Right cardiac atrium (tissue), 5 donors: Measurements from ENCODE around the gene CEACAM16. TPM values are rescaled to one million over a fixed set of nuclear protein-coding genes. Genes with fewer than 3 reads are reported as not detected.

Experiments used
- ATAC-seq, 2 donors: fragments of 200-7000 bp; cut with Tn5 transposase; one replicate each; pipeline versions ENCODE4 v1.8.0 to v1.9.1; 2020; ENCODE audit warnings: moderate library complexity in 2 of 2, mild to moderate bottlenecking in 1 of 2
- DNase-seq, 3 donors: peaks; one replicate each; pipeline ENCODE4 v3.0.0-alpha.2; 2020
- H3K27ac ChIP-seq: one replicate; pipeline ENCODE4 v1.5.1; 2013; ENCODE audit warnings: mild to moderate bottlenecking, low read length, control low read depth, moderate library complexity
- H3K27me3 ChIP-seq: one replicate; pipeline ENCODE4 v1.6.1; 2013; ENCODE audit not compliant: control insufficient read depth, insufficient read depth
- H3K4me1 ChIP-seq: one replicate; pipeline ENCODE4 v1.6.1; 2013; ENCODE audit warnings: low read length; ENCODE audit not compliant: control insufficient read depth, insufficient read depth
- H3K4me3 ChIP-seq: one replicate; pipeline ENCODE4 v1.5.1; 2013; ENCODE audit warnings: low read length, control low read depth
- H3K9me3 ChIP-seq: one replicate; pipeline ENCODE4 v1.6.1; 2013; ENCODE audit warnings: low read length; ENCODE audit not compliant: control insufficient read depth
- WGBS: extraction: QIAGEN DNeasy Blood & Tissue Kit; methylation state at CpG from one replicate; pipeline ENCODE4 v1.1.7; 2013; 5-methylcytosine and 5-hydroxymethylcytosine counted together
- intact Hi-C, 4 donors: fragments of 100-400 bp; cut with DNase I; formaldehyde crosslinking; loops; one replicate each; pipeline versions ENCODE4 v1.11.0 to v1.14.0; 2022 to 2023
- long read RNA-seq, 4 donors: library from polyadenylated mRNA; unstranded; transcript quantifications; one replicate each; pipeline ENCODE4 v2.0.0, GENCODE V29; 2020 to 2021
- polyA plus RNA-seq: library from polyadenylated mRNA; stranded (reverse); fragments of 200-250 nt; gene quantifications from one replicate; pipeline ENCODE4 v1.2.3, GENCODE V29; 2013
- total RNA-seq, 4 donors: library from RNA; stranded (reverse); fragmentation: NEBNext Ultra II Directional; extraction: Animal tissue kit (Norgen Biotek cat#: 25700); gene quantifications; one replicate each; pipeline ENCODE4 v1.2.1, GENCODE V29; 2021
- donor health status: healthy with polysubstance abuse.
- donor health status: DM: no; HTN: yes; CAD: no.
- donor health status: DM: no; HTN: no; CAD: no.
- donor health status: DM: no; HTN: yes; CAD: no; lungs with severe emphysema.
- donor health status: DM: yes; HTN: yes; CAD: no.

The CEACAM16 gene, protein sequence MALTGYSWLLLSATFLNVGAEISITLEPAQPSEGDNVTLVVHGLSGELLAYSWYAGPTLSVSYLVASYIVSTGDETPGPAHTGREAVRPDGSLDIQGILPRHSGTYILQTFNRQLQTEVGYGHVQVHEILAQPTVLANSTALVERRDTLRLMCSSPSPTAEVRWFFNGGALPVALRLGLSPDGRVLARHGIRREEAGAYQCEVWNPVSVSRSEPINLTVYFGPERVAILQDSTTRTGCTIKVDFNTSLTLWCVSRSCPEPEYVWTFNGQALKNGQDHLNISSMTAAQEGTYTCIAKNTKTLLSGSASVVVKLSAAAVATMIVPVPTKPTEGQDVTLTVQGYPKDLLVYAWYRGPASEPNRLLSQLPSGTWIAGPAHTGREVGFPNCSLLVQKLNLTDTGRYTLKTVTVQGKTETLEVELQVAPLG
- total RNA-seq = not detected
- polyA plus RNA-seq = not detected
- long read RNA-seq, donor 1 = 0 reads
- long read RNA-seq, donor 2 = 0 reads
- long read RNA-seq, donor 3 = 0 reads
- long read RNA-seq, donor 4 = 0 reads

DNA sequence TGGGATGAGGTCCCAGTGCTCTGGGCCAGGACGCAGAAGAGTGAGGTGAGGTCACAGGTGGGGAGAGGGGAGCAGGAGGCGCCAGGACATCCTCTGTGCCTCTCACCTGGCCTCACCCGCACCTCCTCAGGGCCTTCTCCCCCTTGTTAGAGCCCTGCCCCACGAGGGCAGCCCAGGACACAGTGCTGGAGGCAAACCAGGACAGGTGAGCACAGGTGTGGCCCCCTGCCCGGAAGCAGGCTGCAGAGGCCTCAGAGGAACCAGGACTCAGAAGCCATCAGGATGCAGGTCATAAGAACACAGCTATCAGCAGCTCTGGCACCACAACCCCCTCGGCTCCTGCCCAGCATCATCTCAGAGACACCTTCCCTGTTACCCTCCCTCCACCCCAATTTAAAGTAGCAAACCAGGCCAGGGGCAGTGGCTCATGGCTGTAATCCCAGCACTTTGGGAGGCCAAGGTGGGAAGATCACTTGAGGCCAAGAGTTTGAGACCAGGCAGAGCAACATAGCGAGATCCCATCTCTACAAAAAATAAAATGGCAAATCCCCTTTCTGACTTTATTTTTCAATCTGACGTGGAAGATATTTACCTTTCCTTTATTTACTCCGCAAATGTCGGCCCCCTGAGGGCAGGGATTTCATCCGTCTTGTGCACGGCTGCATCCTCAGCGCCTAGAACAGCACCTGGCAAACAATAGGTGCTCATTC is at the start of gene CEACAM16:
TSS of gene CEACAM16 (plus strand) at position 660 of the 710 bp plus-strand sequence. CDS start 2,306 bp downstream, outside the sequence.
- no peaks in the 10 kb centered on the region for H3K9me3 ChIP-seq
- no peaks in the 10 kb centered on the region for H3K4me1 ChIP-seq
- 83% methylated on average over 13 of the region's 13 CpGs for WGBS
- intact Hi-C loops = no loop called here
- no peaks in the 10 kb centered on the region for H3K27me3 ChIP-seq
- no peak within 1 kb of the TSS for H3K27ac ChIP-seq
- ATAC-seq (no peak), DNase-seq (peak in 1 of 3 donors; percentile 20)
- H3K4me3 ChIP-seq = no peak within 1 kb of the TSS

DNA sequence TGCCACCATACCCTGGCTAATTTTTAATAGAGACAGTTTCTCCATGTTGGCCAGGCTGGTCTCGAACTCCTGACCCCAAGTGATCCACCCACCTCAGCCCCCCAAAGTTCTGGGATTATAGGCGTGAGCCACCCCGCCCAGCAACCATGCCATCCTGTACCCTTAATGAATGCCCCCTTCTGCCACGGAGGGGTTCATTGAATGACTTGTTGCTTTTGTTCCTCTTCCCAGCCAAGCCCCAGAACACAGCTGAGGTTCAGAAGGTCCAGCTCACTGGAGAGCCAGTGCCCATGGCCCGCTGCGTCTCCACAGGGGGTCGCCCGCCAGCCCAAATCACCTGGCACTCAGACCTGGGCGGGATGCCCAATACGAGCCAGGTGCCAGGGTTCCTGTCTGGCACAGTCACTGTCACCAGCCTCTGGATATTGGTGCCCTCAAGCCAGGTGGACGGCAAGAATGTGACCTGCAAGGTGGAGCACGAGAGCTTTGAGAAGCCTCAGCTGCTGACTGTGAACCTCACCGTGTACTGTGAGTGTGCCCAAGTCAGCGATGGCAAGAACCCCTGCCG is 49.3 kb upstream of the CEACAM16 start:
- peaks cover 18% of the 10 kb centered on the region for H3K4me1 ChIP-seq

DNA sequence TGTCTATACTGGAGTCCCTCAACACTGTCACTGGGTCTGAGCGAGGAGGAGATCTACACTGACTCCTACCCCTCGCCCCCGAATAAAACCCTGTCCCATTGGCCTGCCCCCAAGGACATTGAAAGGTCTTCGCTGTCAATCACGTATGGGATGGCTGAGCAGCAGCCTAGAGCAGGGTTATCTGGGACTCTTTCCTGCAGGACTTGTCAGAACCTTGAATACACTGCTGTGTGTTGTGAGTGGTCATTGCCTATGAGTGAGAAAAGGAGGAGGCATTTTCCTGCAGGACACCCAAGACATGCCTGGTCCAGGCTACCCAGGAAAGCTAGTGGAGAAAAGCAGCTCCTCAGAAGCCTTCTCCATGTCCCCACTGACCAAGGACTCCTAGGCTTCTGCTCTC is 45.6 kb upstream of the CEACAM16 start:
- Histone ChIP-seq H3K27me3 (no peaks in the 10 kb centered on the region), H3K4me3 (no peak overlapping the region), H3K4me1 (peaks cover 5% of the 10 kb centered on the region), H3K9me3 (no peaks in the 10 kb centered on the region), H3K27ac (no peak overlapping the region)
- WGBS = 92% methylated on average over 5 of the region's 5 CpGs
- DNase-seq = no peak
- intact Hi-C loops = no loop called here
- no peak for ATAC-seq

More for the DNA sequence above, 49.3 kb upstream of the CEACAM16 start:
- H3K4me3 ChIP-seq = no peak overlapping the region
- WGBS = 89% methylated on average over 15 of the region's 15 CpGs
- DNase-seq (no peak), ATAC-seq (no peak)
- H3K9me3 ChIP-seq = no peaks in the 10 kb centered on the region
- H3K27ac ChIP-seq = no peak overlapping the region
- intact Hi-C loops = no loop called here
- H3K27me3 ChIP-seq = no peaks in the 10 kb centered on the region

DNA sequence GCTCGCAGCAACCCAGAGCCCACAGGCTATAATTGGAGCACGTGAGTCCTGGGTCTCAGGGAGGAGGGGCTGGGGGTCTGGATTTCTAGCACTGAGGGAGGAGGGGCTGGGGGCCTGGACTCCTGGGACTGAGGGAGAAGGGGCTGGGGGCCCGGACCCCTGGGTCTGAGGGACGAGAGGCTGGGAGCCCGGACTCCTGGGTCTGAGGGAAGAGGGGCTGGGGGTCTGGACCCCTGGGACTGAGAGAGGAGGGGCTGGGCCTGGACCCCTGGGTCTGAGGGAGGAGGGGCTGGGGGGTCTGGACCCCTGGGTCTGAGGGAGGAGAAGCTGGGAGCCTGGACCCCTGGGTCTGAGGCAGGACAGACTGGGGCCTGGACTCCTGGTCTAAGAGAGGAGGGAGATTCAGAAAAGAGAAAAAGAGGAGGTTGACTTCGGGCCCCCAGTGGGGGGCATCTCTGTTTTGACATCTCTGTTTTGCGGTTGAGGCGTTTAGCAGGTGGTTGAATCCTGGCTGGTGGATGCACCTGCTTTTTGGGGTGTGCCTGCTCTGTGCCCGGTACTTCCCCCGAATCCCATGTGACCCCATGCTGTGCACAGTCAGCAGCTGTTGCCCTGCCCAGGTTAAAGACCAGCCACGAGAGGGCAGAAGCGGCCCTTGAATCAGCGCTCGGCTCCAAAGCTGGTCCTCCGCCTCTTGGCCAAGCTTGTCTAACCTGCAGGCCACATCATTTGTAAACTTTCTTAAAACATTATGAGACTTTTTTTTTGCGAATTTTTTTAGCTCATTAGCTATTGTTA is 44.8 kb upstream of the CEACAM16 start:
- no peak overlapping the region for H3K4me3 ChIP-seq
- 56% methylated on average over 16 of the region's 16 CpGs for WGBS
- no peaks in the 10 kb centered on the region for H3K27me3 ChIP-seq
- no peaks in the 10 kb centered on the region for H3K9me3 ChIP-seq
- peak; percentile 67 to 90 (median 88) for DNase-seq
- ATAC-seq = peak; percentile 71 to 82
- intact Hi-C loops = no loop called here
- no peak overlapping the region for H3K27ac ChIP-seq
- H3K4me1 ChIP-seq = peaks cover 2% of the 10 kb centered on the region

DNA sequence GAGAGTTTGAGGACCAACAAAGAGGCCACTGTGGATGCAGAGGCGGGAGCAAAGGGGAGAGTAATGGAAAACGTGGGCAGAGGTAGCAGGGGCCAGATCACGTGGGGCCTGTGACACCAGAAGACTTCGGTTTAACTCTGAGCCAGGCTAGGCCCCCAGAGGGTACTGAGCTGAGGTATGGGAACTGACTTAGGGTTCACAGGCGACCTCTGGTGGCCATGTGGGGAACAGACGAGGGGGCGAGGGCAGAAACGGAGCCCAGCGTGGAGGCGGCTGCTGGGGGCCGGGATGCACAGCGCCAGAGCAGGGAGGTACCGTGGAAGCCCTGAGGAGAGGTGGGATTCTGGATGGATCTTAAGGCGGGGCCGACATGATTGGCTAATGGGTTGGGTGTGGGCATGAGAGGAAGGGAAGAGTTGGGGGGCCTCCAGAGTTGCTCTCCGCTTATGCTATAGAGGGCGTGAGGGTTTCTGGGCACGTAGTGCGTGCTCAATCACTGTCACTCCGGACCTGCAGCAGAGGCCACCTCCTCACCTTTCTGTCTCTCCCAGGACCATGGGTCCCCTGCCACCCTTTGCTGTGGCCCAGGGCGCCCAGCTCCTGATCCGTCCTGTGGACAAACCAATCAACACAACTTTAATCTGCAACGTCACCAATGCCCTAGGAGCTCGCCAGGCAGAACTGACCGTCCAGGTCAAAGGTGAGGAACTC is 41.6 kb upstream of the CEACAM16 start:
- peaks cover 2% of the 10 kb centered on the region for H3K4me1 ChIP-seq
- no peaks in the 10 kb centered on the region for H3K9me3 ChIP-seq
- WGBS = 38% methylated on average over 25 of the region's 25 CpGs
- no peak overlapping the region for H3K4me3 ChIP-seq
- intact Hi-C loops = loop anchor here (2.0 to 5.0 kb wide), 3 partner anchors 80 to 87 kb away; no protein-coding TSS in a partner anchor
- no peaks in the 10 kb centered on the region for H3K27me3 ChIP-seq
- ATAC-seq = peak; percentile 64 to 73
- H3K27ac ChIP-seq = no peak overlapping the region
- peak; percentile 75 to 89 (median 89) for DNase-seq

DNA sequence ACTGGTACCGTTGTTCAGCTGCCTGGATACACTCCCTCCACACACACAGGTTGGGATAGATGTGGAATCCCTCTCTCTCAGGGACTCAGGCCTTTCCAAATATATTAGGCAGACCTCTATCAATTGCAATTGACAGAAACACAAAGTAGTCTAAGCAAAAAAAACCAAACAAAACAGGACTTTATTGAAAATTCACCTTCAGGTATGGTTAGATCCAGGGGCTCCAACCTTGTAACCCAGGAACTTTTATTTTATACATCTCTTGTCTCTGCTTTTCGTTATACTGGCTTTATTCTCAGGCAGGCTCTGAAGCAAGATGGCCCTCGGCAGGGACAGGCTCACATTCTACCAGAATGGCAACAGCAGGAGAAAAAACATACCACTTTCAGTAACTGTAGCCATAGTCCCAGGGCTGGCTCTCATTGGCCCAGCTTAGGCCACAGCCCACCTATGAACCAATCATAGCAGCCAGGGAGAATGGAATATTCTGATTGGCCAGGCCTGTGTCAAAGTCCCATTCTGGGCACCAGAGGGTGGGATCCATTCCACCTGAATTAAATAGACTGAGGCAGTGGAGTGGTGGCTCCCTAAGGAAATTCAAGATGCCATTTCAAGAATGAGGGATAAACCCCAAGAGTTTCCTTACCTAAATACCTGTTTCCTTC is 40.8 kb upstream of the CEACAM16 start:
- no peaks in the 10 kb centered on the region for H3K27me3 ChIP-seq
- H3K27ac ChIP-seq = no peak overlapping the region
- 95% methylated on average over 3 of the region's 3 CpGs for WGBS
- DNase-seq (no peak), ATAC-seq (no peak)
- intact Hi-C loops = loop anchor here in 2 of 4 donors (5.0 kb wide), 2 partner anchors 81 to 86 kb away; no protein-coding TSS in a partner anchor
- H3K4me1 ChIP-seq = peaks cover 2% of the 10 kb centered on the region
- no peaks in the 10 kb centered on the region for H3K9me3 ChIP-seq
- H3K4me3 ChIP-seq = no peak overlapping the region

DNA sequence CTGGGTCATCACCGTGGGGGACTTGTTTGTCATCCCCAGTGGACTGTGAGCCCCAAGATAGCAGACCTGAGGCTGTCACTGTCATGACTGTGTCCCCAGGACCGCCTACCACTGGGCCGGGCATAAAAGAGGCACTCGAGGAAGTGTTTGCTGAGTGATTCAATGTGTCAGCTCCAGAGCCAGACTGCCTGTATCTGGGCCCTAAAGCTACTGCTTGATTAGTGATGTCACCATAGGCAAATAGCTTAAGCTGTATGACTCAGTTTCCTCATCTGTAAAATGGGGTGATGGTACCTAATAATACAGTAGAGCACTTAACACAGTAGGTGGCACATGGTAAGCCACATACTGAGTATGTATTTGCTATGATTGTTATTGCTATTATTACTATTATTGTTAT is 38.9 kb upstream of the CEACAM16 start:
- Histone ChIP-seq H3K4me3 (no peak overlapping the region), H3K4me1 (peaks cover 2% of the 10 kb centered on the region), H3K27me3 (no peaks in the 10 kb centered on the region), H3K9me3 (no peaks in the 10 kb centered on the region), H3K27ac (no peak overlapping the region)
- no peak for DNase-seq
- 85% methylated on average over 4 of the region's 4 CpGs for WGBS
- ATAC-seq = no peak
- intact Hi-C loops = no loop called here

DNA sequence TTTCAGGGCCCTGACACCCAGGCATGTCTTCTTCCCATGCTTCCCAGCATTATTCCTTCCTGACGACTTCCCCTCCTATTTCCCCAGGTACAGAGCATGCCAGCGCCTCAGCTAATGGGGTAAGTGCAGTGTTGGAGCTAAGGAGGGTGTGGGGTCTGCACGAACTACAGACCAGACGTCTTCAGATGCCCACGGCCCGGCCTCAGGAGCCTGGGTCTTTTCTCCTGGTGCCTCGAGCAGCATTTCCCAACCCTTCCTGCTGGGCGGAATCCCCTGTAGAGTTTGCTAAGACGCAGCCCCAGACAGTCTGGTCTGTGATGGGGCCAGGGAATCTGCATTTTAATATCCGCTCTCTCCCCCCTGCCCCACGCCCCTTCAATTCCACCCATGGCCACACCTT is 37.7 kb upstream of the CEACAM16 start:
- Histone ChIP-seq H3K9me3 (no peaks in the 10 kb centered on the region), H3K27me3 (no peaks in the 10 kb centered on the region), H3K4me1 (peaks cover 2% of the 10 kb centered on the region), H3K4me3 (no peak overlapping the region), H3K27ac (no peak overlapping the region)
- no peak for DNase-seq
- 90% methylated on average over 11 of the region's 11 CpGs for WGBS
- intact Hi-C loops = no loop called here
- ATAC-seq = no peak

DNA sequence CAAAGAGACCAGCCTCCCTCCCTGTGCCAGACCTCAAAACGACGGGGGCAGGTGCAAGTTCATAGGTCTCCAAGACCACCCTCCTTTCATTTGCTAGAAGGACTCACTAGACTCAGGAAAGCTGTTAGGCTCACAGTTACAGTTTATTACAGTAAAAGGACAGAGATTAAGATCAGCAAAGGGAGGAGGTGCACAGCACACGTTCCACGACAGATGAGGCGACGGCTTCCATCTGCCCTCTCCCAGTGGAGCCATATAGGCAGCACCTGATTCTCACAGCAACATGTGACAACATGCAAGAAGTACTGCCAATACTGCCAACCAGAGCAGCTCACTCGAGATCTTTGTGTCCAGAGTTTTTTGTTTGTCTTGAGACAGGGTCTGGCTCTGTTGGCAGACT is 37.0 kb upstream of the CEACAM16 start:
- H3K4me3 ChIP-seq = no peak overlapping the region
- 71% methylated on average over 7 of the region's 7 CpGs for WGBS
- no peak overlapping the region for H3K27ac ChIP-seq
- DNase-seq (no peak), ATAC-seq (no peak)
- peaks cover 2% of the 10 kb centered on the region for H3K4me1 ChIP-seq
- H3K27me3 ChIP-seq = no peaks in the 10 kb centered on the region
- H3K9me3 ChIP-seq = no peaks in the 10 kb centered on the region
- intact Hi-C loops = no loop called here
